H1 (cell line): Measurements from ENCODE around the gene TRPT1. TPM values are rescaled to one million over a fixed set of nuclear protein-coding genes. Genes with fewer than 3 reads are reported as not detected.
A peak's percentile ranks its signal among the peaks of the same experiment; 100 is the strongest.

Experiments used
- ATF3 ChIP-seq: IDR thresholded peaks from 2 replicates; pipeline ENCODE4 v1.6.1; 2011; ENCODE audit warnings: low read depth, mild to moderate bottlenecking, low read length; ENCODE audit not compliant: insufficient read depth
- CREB1 ChIP-seq: IDR thresholded peaks from 2 replicates; pipeline ENCODE4 v1.6.1; 2012; ENCODE audit warnings: inconsistent platforms
- CTBP2 ChIP-seq: IDR thresholded peaks from 2 replicates; pipeline ENCODE4 v1.7.0; 2011; ENCODE audit warnings: borderline replicate concordance, mild to moderate bottlenecking, moderate library complexity, mixed read lengths, low read length; ENCODE audit not compliant: insufficient read depth, insufficient read length
- EP300 ChIP-seq, 2 experiments: IDR thresholded peaks; 1 replicate in 1 of 2; 2 replicates in 1 of 2; pipeline ENCODE4 v1.6.1; 2011 to 2012; ENCODE audit warnings: low read depth in 2 of 2, low read length in 2 of 2, mild to moderate bottlenecking in 2 of 2, borderline replicate concordance in 1 of 2, inconsistent platforms in 1 of 2, moderate library complexity in 1 of 2
- JUN ChIP-seq: IDR thresholded peaks from 2 replicates; pipeline ENCODE4 v1.6.1; 2011; ENCODE audit warnings: low read depth, mild to moderate bottlenecking, improper control_type of control experiment, low read length
- JUND ChIP-seq: IDR thresholded peaks from 2 replicates; pipeline ENCODE4 v1.6.1; 2011; ENCODE audit warnings: mild to moderate bottlenecking, improper control_type of control experiment, low read length
- KDM4A ChIP-seq: IDR thresholded peaks from one replicate; pipeline ENCODE4 v1.7.1; 2012; ENCODE audit warnings: low read depth, mild to moderate bottlenecking, moderate library complexity, low read length, inconsistent platforms; ENCODE audit not compliant: severe bottlenecking
- MAX ChIP-seq: IDR thresholded peaks from 2 replicates; pipeline ENCODE4 v1.6.1; 2012; ENCODE audit warnings: inconsistent platforms
- NRF1 ChIP-seq: IDR thresholded peaks from 2 replicates; pipeline ENCODE4 v1.6.1; 2011; ENCODE audit warnings: mild to moderate bottlenecking, low read depth, low read length, improper control_type of control experiment
- POLR2A ChIP-seq, 2 experiments: IDR thresholded peaks; 1 replicate in 1 of 2; 2 replicates in 1 of 2; pipeline ENCODE4 v1.6.1; 2011; ENCODE audit warnings: low read depth in 2 of 2, low read length in 2 of 2, mild to moderate bottlenecking in 2 of 2; ENCODE audit errors: control extremely low read depth in 1 of 2
- POLR2AphosphoS5 ChIP-seq: IDR thresholded peaks from 2 replicates; pipeline ENCODE4 v1.6.1; 2011; ENCODE audit warnings: low read depth, low read length
- RAD21 ChIP-seq, 2 experiments: IDR thresholded peaks in 1 of 2; conservative IDR thresholded peaks in 1 of 2; 2 replicates each; pipeline ENCODE4 v1.6.1; 2011; ENCODE audit warnings: low read depth in 2 of 2, low read length in 2 of 2, improper control_type of control experiment in 1 of 2, inconsistent platforms in 1 of 2, mild to moderate bottlenecking in 1 of 2, moderate library complexity in 1 of 2
- RFX5 ChIP-seq: IDR thresholded peaks from 2 replicates; pipeline ENCODE4 v1.6.1; 2011; ENCODE audit warnings: low read depth, low read length, improper control_type of control experiment, borderline replicate concordance
- RXRA ChIP-seq: IDR thresholded peaks from 2 replicates; pipeline ENCODE4 v1.6.1; 2011; ENCODE audit warnings: low read depth, mild to moderate bottlenecking, low read length, moderate library complexity; ENCODE audit not compliant: insufficient read depth
- SAP30 ChIP-seq: fragments of 300-600 bp; sonication (generic); IDR thresholded peaks from 2 replicates; pipeline ENCODE4 v1.7.1; 2012; ENCODE audit warnings: low read length, moderate library complexity, mild to moderate bottlenecking, inconsistent platforms; ENCODE audit not compliant: insufficient read depth, insufficient replicate concordance
- SIN3A ChIP-seq, 2 experiments: IDR thresholded peaks in 1 of 2; conservative IDR thresholded peaks in 1 of 2; 2 replicates each; pipeline ENCODE4 v1.6.1; 2011 to 2012; ENCODE audit warnings: low read length in 2 of 2, improper control_type of control experiment in 1 of 2, low read depth in 1 of 2, mild to moderate bottlenecking in 1 of 2
- SIRT6 ChIP-seq: IDR thresholded peaks from one replicate; pipeline ENCODE4 v1.7.1; 2012; ENCODE audit warnings: low read length, inconsistent platforms
- SP1 ChIP-seq: IDR thresholded peaks from 2 replicates; pipeline ENCODE4 v1.6.1; 2011; ENCODE audit warnings: low read depth, low read length
- SP2 ChIP-seq: IDR thresholded peaks from 2 replicates; pipeline ENCODE4 v1.6.1; 2012; ENCODE audit warnings: mild to moderate bottlenecking, low read length, inconsistent platforms
- SP4 ChIP-seq: IDR thresholded peaks from 2 replicates; pipeline ENCODE4 v1.6.1; 2012; ENCODE audit warnings: low read length, inconsistent platforms
- TAF1 ChIP-seq: IDR thresholded peaks from 2 replicates; pipeline ENCODE4 v1.6.1; 2011; ENCODE audit warnings: mild to moderate bottlenecking, low read depth, low read length
- TAF7 ChIP-seq: optimal IDR thresholded peaks from 2 replicates; pipeline ENCODE3; 2011; ENCODE audit warnings: low read depth, mild to moderate bottlenecking, inconsistent platforms, low read length, moderate library complexity, borderline replicate concordance
- TBP ChIP-seq: IDR thresholded peaks from 2 replicates; pipeline ENCODE4 v1.6.1; 2011; ENCODE audit warnings: low read depth, low read length, improper control_type of control experiment
- polyA plus RNA-seq, 7 experiments: library from polyadenylated mRNA; depleted of rRNA in 3 of 7; stranded (reverse) in 5 of 7; unstranded in 2 of 7; fragments of >200 nt in 5 of 7; fragments of 200-250 nt in 2 of 7; gene quantifications; 1 replicate in 5 of 7; 2 replicates in 1 of 7; 4 replicates in 1 of 7; pipeline versions ENCODE4 v1.2.1 to v1.2.3, GENCODE V29; 2011 to 2013; ENCODE audit warnings: missing spikeins in 2 of 7, mixed read lengths in 2 of 7
- total RNA-seq: library from RNA; stranded (reverse); fragmentation: NEBNext Ultra II Directional; extraction: Animal tissue kit (Norgen Biotek cat#: 25700); gene quantifications from 2 replicates; pipeline ENCODE4 v1.2.1, GENCODE V29; 2021

TRPT1 gene
- total and polyA plus RNA-seq, 2 of the 8 experiments (the other 6 are each of a cell fraction or from before 2014, with no cell fraction given), result 34.5 to 74.6 TPM

- TF ChIP-seq KDM4A (peak; percentile 76), TBP (peak; percentile 30; the same call in 1 of the 2 replicates), EP300 (IDR thresholded peaks at IDR 0.05; ENCODE audit: borderline replicate concordance in 1 of 2, low read depth in 2 of 2, low read length in 2 of 2) (no peak), SIN3A (conservative IDR thresholded peaks at IDR 0.05 in 1 of 2, IDR thresholded peaks at IDR 0.05 in 1 of 2; ENCODE audit: low read depth in 1 of 2, low read length in 2 of 2) (peak in 1 of 2 experiments; percentile 93; a peak in 2 of 4 replicates), CREB1 (peak; percentile 75), SIRT6 (no peak), SP4 (0 out of 2 replicates have a peak, but pooled peaks have one; percentile 23), ATF3 (no peak), JUN (no peak), SAP30 (no peak), POLR2AphosphoS5 (no peak), SP2 (no peak), RFX5 (no peak; the same call in 1 of the 2 replicates), RXRA (no peak), MAX (no peak), TAF1 (no peak), POLR2A (IDR thresholded peaks at IDR 0.05; ENCODE audit: control extremely low read depth in 1 of 2, low read depth in 2 of 2, low read length in 2 of 2) (peak in 1 of 2 experiments; percentile 63; a peak in 1 of 3 replicates), JUND (no peak), TAF7 (no peak), RAD21 (IDR thresholded peaks at IDR 0.05 in 1 of 2, conservative IDR thresholded peaks at IDR 0.05 in 1 of 2; ENCODE audit: low read depth in 2 of 2, low read length in 2 of 2) (no peak), SP1 (peak; percentile 62; the same call in 1 of the 2 replicates), CTBP2 (no peak), NRF1 (no peak)
These were observed 4.4 kb upstream of the TRPT1 start, which contains the start of gene DNAJC4 (continued) for GRCh38 chr11:64230171-64230984.
